Lung (tissue), 12 donors: ENCODE measurements around the gene KCND2. TPM values are rescaled to one million over a fixed set of nuclear protein-coding genes. Genes with fewer than 3 reads are reported as not detected.

ENCODE experiments used
- ATAC-seq: fragments of 200-7000 bp; cut with Tn5 transposase; one replicate; pipeline ENCODE4 v1.9.1; 2020; ENCODE audit warnings: moderate number of reproducible peaks; ENCODE audit not compliant: insufficient read depth, low FRiP score
- DNase-seq, 3 donors: peaks; one replicate each; pipeline ENCODE4 v3.0.0-alpha.2; 2013 to 2017
- H3K27ac ChIP-seq, 2 donors: one replicate each; pipeline ENCODE4 v1.5.1; 2013; ENCODE audit warnings: mild to moderate bottlenecking in 2 of 2, moderate library complexity in 2 of 2, control low read depth in 1 of 2, inconsistent platforms in 1 of 2, low read depth in 1 of 2, low read length in 1 of 2
- H3K27me3 ChIP-seq, 3 donors: one replicate each; pipeline ENCODE4 v1.5.1; 2013; ENCODE audit warnings: low read length in 2 of 3; ENCODE audit not compliant: control insufficient read depth in 3 of 3, insufficient read depth in 3 of 3
- H3K36me3 ChIP-seq, 4 donors: one replicate each; pipeline ENCODE4 v1.5.1; 2013; ENCODE audit warnings: low read length in 4 of 4, mild to moderate bottlenecking in 1 of 4, moderate library complexity in 1 of 4; ENCODE audit not compliant: control insufficient read depth in 4 of 4, insufficient read depth in 4 of 4
- H3K4me1 ChIP-seq, 5 donors: one replicate each; pipeline ENCODE4 v1.5.1; 2013; ENCODE audit warnings: low read length in 5 of 5, mild to moderate bottlenecking in 2 of 5, moderate library complexity in 1 of 5; ENCODE audit not compliant: control insufficient read depth in 5 of 5, insufficient read depth in 5 of 5
- H3K4me3 ChIP-seq: one replicate; pipeline ENCODE4 v1.5.1; 2013; ENCODE audit warnings: mild to moderate bottlenecking, control low read depth, moderate library complexity
- H3K9ac ChIP-seq, 2 donors: one replicate each; pipeline ENCODE4 v1.5.1; 2013; ENCODE audit warnings: low read length in 2 of 2, control low read depth in 1 of 2; ENCODE audit not compliant: insufficient read depth in 1 of 2
- H3K9me3 ChIP-seq, 4 donors: one replicate each; pipeline ENCODE4 v1.5.1; 2013; ENCODE audit warnings: low read length in 3 of 4, mild to moderate bottlenecking in 1 of 4, moderate library complexity in 1 of 4; ENCODE audit not compliant: control insufficient read depth in 4 of 4, insufficient read depth in 3 of 4
- CTCF ChIP-seq: IDR thresholded peaks from 2 replicates; pipeline ENCODE4 v1.5.1; 2012; ENCODE audit warnings: mild to moderate bottlenecking; ENCODE audit errors: control extremely low read depth, extremely low read depth
- WGBS, 2 donors: extraction: QIAGEN DNeasy Blood & Tissue Kit; methylation state at CpG; one replicate each; pipeline ENCODE4 v1.1.7; 2013; 5-methylcytosine and 5-hydroxymethylcytosine counted together
- polyA plus RNA-seq, 2 donors: library from polyadenylated mRNA; stranded (reverse); fragments of 200-250 nt; gene quantifications; one replicate each; pipeline ENCODE4 v1.2.1, GENCODE V29; 2013
- total RNA-seq, 2 donors: library from RNA; depleted of rRNA in 1 of 2; stranded (reverse); fragments of >200 nt in 1 of 2; gene quantifications; one replicate each; pipeline ENCODE4 v1.2.1, GENCODE V29; 2014 to 2021
- donor health status: control.
- donor health status: control.
- donor health status: Bipolar disorder and iron deficiency.
- donor health status: healthy.
- donor health status: DM: yes; HTN: yes; CAD: no.

The KCND2 gene
- total and polyA plus RNA-seq, 4 donors = 0.03 to 1.1 (median 0.10) TPM

DNA sequence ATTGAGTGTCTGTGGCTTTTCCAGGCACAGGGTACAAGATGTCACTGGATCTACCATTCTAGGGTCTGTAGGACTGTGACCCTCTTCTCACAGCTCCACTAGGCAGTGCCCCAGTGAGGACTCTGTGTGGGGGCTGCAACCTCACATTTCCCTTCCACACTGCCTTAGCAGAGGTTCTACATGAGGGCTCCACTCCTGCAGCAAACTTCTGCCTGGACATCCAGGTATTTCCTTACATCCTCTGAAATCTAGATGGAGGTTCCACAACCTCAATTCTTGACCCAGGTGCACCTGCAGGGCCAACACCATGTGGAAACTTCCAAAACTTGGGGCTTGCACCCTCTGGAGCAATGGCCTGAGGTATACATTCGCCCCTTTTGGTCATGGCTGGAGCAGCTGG is 183.7 kb downstream of the KCND2 start:
- no peak for DNase-seq

GRCh38 chr7:120460949-120461348 is 188.0 kb downstream of the KCND2 start:
- DNase-seq (no peak), ATAC-seq (no peak)
- no peak overlapping the region for H3K27ac ChIP-seq
- no peak for TF ChIP-seq CTCF
- H3K36me3 ChIP-seq = no peaks in the 10 kb centered on the region
- 43 to 46% methylated on average over 2 of the region's 2 CpGs for WGBS, 2 donors
- peaks cover 0 to 5% (median 4%) of the 10 kb centered on the region in 4 donors for H3K9me3 ChIP-seq
- H3K4me1 ChIP-seq = no peaks in the 10 kb centered on the region
- no peak overlapping the region for H3K4me3 ChIP-seq
- no peak overlapping the region for H3K9ac ChIP-seq
- no peaks in the 10 kb centered on the region for H3K27me3 ChIP-seq

More for the DNA sequence above, 183.7 kb downstream of the KCND2 start:
- WGBS, 2 donors = 57 to 74% methylated on average over 1 of the region's 1 CpG
- ATAC-seq = no peak
- H3K4me3 ChIP-seq = no peak overlapping the region
- H3K9ac ChIP-seq = no peak overlapping the region
- H3K36me3 ChIP-seq = no peaks in the 10 kb centered on the region
- peaks cover 0 to 12% (median 4%) of the 10 kb centered on the region in 4 donors for H3K9me3 ChIP-seq
- H3K27me3 ChIP-seq = no peaks in the 10 kb centered on the region
- no peaks in the 10 kb centered on the region for H3K4me1 ChIP-seq
- H3K27ac ChIP-seq = no peak overlapping the region
- no peak for TF ChIP-seq CTCF

- no peak for DNase-seq
- H3K36me3 ChIP-seq = no peaks in the 10 kb centered on the region
- H3K27ac ChIP-seq = no peak overlapping the region
- H3K9me3 ChIP-seq = no peaks in the 10 kb centered on the region
- H3K4me3 ChIP-seq = no peak overlapping the region
- 80 to 86% methylated on average over 2 of the region's 2 CpGs for WGBS, 2 donors
- H3K4me1 ChIP-seq = no peaks in the 10 kb centered on the region
- no peak for ATAC-seq
- TF ChIP-seq CTCF = no peak
- no peaks in the 10 kb centered on the region for H3K27me3 ChIP-seq
- no peak overlapping the region for H3K9ac ChIP-seq
These were observed 190.0 kb downstream of the KCND2 start for GRCh38 chr7:120462991-120463390.

- Histone ChIP-seq H3K4me1 (no peaks in the 10 kb centered on the region), H3K27me3 (no peaks in the 10 kb centered on the region), H3K36me3 (no peaks in the 10 kb centered on the region), H3K9ac (no peak overlapping the region), H3K9me3 (no peaks in the 10 kb centered on the region), H3K27ac (no peak overlapping the region), H3K4me3 (no peak overlapping the region)
- TF ChIP-seq CTCF = no peak
- ATAC-seq (no peak), DNase-seq (no peak)
- 90 to 93% methylated on average over 4 of the region's 4 CpGs for WGBS, 2 donors
These were observed 191.1 kb downstream of the KCND2 start for GRCh38 chr7:120464104-120464503.
